H9 (cell line): Measurements from ENCODE around the gene STRIT1. TPM values are rescaled to one million over a fixed set of nuclear protein-coding genes. Genes with fewer than 3 reads are reported as not detected.

ENCODE experiments used
- DNase-seq: peaks from one replicate; pipeline ENCODE4 v3.0.0-alpha.2; 2017
- H2AFZ ChIP-seq: one replicate; pipeline ENCODE4 v1.6.1; 2013; ENCODE audit warnings: mild to moderate bottlenecking, low read length, control low read depth, moderate library complexity
- H2AK5ac ChIP-seq: 2 replicates; pipeline ENCODE4 v1.6.1; 2013; ENCODE audit warnings: low read length, control low read depth, mixed read lengths; ENCODE audit not compliant: insufficient read length
- H2BK120ac ChIP-seq: one replicate; pipeline ENCODE4 v1.6.1; 2013; ENCODE audit warnings: low read depth, mild to moderate bottlenecking, low read length, control low read depth, inconsistent platforms; ENCODE audit not compliant: poor library complexity, severe bottlenecking
- H2BK12ac ChIP-seq: 2 replicates; pipeline ENCODE4 v1.6.1; 2013; ENCODE audit warnings: low read length, control low read depth, mixed read lengths, low read depth; ENCODE audit not compliant: insufficient read length
- H2BK15ac ChIP-seq: 2 replicates; pipeline ENCODE4 v1.6.1; 2013; ENCODE audit warnings: low read depth, low read length, control low read depth
- H2BK20ac ChIP-seq: one replicate; pipeline ENCODE4 v1.6.1; 2013; ENCODE audit warnings: low read depth, mild to moderate bottlenecking, low read length, control low read depth, inconsistent platforms; ENCODE audit not compliant: poor library complexity, severe bottlenecking
- H2BK5ac ChIP-seq: 2 replicates; pipeline ENCODE4 v1.6.1; 2013; ENCODE audit warnings: low read length, control low read depth, mixed read lengths; ENCODE audit not compliant: insufficient read length
- H3K14ac ChIP-seq: 2 replicates; pipeline ENCODE4 v1.6.1; 2013; ENCODE audit warnings: low read length, control low read depth; ENCODE audit not compliant: insufficient read depth
- H3K18ac ChIP-seq: 2 replicates; pipeline ENCODE4 v1.6.1; 2013; ENCODE audit warnings: low read depth, mild to moderate bottlenecking, mixed read lengths, low read length, control low read depth; ENCODE audit not compliant: insufficient read length
- H3K23ac ChIP-seq: 2 replicates; pipeline ENCODE4 v1.6.1; 2013; ENCODE audit warnings: low read length, control low read depth, mixed read lengths, low read depth; ENCODE audit not compliant: insufficient read length
- H3K23me2 ChIP-seq: 2 replicates; pipeline ENCODE4 v1.6.1; 2013; ENCODE audit warnings: low read depth, mild to moderate bottlenecking, mixed read lengths, low read length, control low read depth; ENCODE audit not compliant: insufficient read length, poor library complexity, severe bottlenecking
- H3K27ac ChIP-seq: 2 replicates; pipeline ENCODE4 v1.5.1; 2013; ENCODE audit warnings: low read length, control low read depth, mixed read lengths, low read depth; ENCODE audit not compliant: insufficient read length
- H3K27me3 ChIP-seq: 2 replicates; pipeline ENCODE4 v1.6.1; 2013; ENCODE audit warnings: low read length, control low read depth, inconsistent platforms; ENCODE audit not compliant: insufficient read depth
- H3K4ac ChIP-seq: 2 replicates; pipeline ENCODE4 v1.6.1; 2013; ENCODE audit warnings: low read depth, mild to moderate bottlenecking, control low read depth, inconsistent platforms, low read length, moderate library complexity
- H3K4me1 ChIP-seq: 2 replicates; pipeline ENCODE4 v1.6.1; 2013; ENCODE audit warnings: low read length, control low read depth, inconsistent platforms; ENCODE audit not compliant: insufficient read depth
- H3K4me2 ChIP-seq: 2 replicates; pipeline ENCODE4 v1.6.1; 2013; ENCODE audit warnings: low read length, control low read depth, mixed read lengths; ENCODE audit not compliant: insufficient read length, insufficient read depth
- H3K56ac ChIP-seq: 2 replicates; pipeline ENCODE4 v1.6.1; 2013; ENCODE audit warnings: low read depth, mild to moderate bottlenecking, mixed read lengths, low read length, control low read depth; ENCODE audit not compliant: insufficient read length
- H3K79me1 ChIP-seq: 2 replicates; pipeline ENCODE4 v1.6.1; 2013; ENCODE audit warnings: low read depth, mild to moderate bottlenecking, moderate library complexity, low read length, control low read depth, inconsistent platforms; ENCODE audit not compliant: insufficient read depth, poor library complexity, severe bottlenecking
- H3K79me2 ChIP-seq: 2 replicates; pipeline ENCODE4 v1.6.1; 2013; ENCODE audit warnings: low read length, control low read depth, inconsistent platforms; ENCODE audit not compliant: insufficient read depth
- H3K9ac ChIP-seq: 2 replicates; pipeline ENCODE4 v1.6.1; 2013; ENCODE audit warnings: low read length, control low read depth, mixed read lengths; ENCODE audit not compliant: insufficient read length; ENCODE audit errors: extremely low read depth
- H3K9me3 ChIP-seq: one replicate; pipeline ENCODE4 v1.6.1; 2013; ENCODE audit warnings: low read depth, low read length, inconsistent platforms; ENCODE audit not compliant: control insufficient read depth
- H3T11ph ChIP-seq: one replicate; pipeline ENCODE4 v1.6.1; 2013; ENCODE audit warnings: mild to moderate bottlenecking, low read length, control low read depth, inconsistent platforms
- H4K20me1 ChIP-seq: one replicate; pipeline ENCODE4 v1.6.1; 2013; ENCODE audit not compliant: control insufficient read depth, insufficient read length, insufficient read depth
- H4K5ac ChIP-seq: 2 replicates; pipeline ENCODE4 v1.6.1; 2013; ENCODE audit warnings: low read depth, mild to moderate bottlenecking, mixed read lengths, low read length, control low read depth; ENCODE audit not compliant: insufficient read length
- H4K8ac ChIP-seq: replicated peaks from 2 replicates; pipeline ENCODE4 v1.6.1; 2013; ENCODE audit warnings: low read length, control low read depth, mixed read lengths, low read depth; ENCODE audit not compliant: insufficient read length
- H4K91ac ChIP-seq: 2 replicates; pipeline ENCODE4 v1.6.1; 2013; ENCODE audit warnings: low read depth, mild to moderate bottlenecking, moderate library complexity, mixed read lengths, low read length, control low read depth; ENCODE audit not compliant: insufficient read length
- H3K27ac Mint-ChIP-seq, 3 experiments: 2 replicates in 2 of 3; 3 replicates in 1 of 3; pipeline ENCODE4 v1.8.0; 2020 to 2021; ENCODE audit warnings: mixed read lengths in 3 of 3, mild to moderate bottlenecking in 1 of 3, moderate library complexity in 1 of 3
- H3K27me3 Mint-ChIP-seq: 2 replicates; pipeline ENCODE4 v1.8.0; 2021; ENCODE audit warnings: low read depth, mild to moderate bottlenecking, moderate library complexity, mixed read lengths
- H3K36me3 Mint-ChIP-seq, 3 experiments: 2 replicates in 2 of 3; 3 replicates in 1 of 3; pipeline ENCODE4 v1.8.0; 2020 to 2021; ENCODE audit warnings: low read depth in 3 of 3, mixed read lengths in 3 of 3; ENCODE audit not compliant: insufficient read depth in 1 of 3
- H3K4me1 Mint-ChIP-seq, 2 experiments: 2 replicates each; pipeline ENCODE4 v1.8.0; 2020; ENCODE audit warnings: mixed read lengths in 2 of 2
- H3K4me3 Mint-ChIP-seq, 2 experiments: 2 replicates in 1 of 2; 3 replicates in 1 of 2; pipeline ENCODE4 v1.8.0; 2020 to 2021; ENCODE audit warnings: mild to moderate bottlenecking in 2 of 2, mixed read lengths in 2 of 2, moderate library complexity in 1 of 2
- H3K9me3 Mint-ChIP-seq, 2 experiments: 2 replicates in 1 of 2; 3 replicates in 1 of 2; pipeline ENCODE4 v1.8.0; 2020; ENCODE audit warnings: mild to moderate bottlenecking in 2 of 2, mixed read lengths in 2 of 2, moderate library complexity in 1 of 2
- WGBS: extraction: QIAGEN DNeasy Blood & Tissue Kit; methylation state at CpG from one replicate; pipeline ENCODE4 v1.1.7; 2013; ENCODE audit warnings: missing lambda C conversion rate, low lambda C conversion rate, mixed read lengths; ENCODE audit not compliant: insufficient read length; ENCODE audit errors: extremely low coverage; 5-methylcytosine and 5-hydroxymethylcytosine counted together
- total RNA-seq: library from RNA; stranded (reverse); gene quantifications from 2 replicates; pipeline ENCODE4 v1.2.1, GENCODE V29; 2021
- TF ChIP-seq, protein P1 (sequence below): fragments of 200-600 bp; sonication (generic); conservative IDR thresholded peaks from 3 replicates; pipeline ENCODE4 v1.8.0; 2021; ENCODE audit warnings: antibody characterized with exemption, mild to moderate bottlenecking

STRIT1 gene
- total RNA-seq, 1 experiment from 2014 or later: not detected

DNA sequence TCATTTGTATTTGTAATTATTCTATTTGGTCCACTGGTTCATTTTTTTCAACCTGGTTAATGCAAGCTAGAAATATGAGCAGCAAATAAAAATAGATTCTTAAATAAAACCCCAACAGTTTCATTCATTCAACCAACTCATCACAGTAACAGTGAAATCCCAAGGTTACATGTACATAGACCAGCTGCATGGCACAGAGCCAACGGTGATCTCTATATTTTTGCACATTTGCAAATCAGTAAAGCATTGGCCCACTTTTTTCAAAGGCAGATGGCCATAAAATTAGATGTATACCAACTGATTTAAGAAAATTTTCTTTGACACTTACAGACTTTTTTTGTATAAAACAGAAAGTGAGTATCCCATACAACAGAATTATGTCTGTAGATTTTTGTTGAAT is 49.3 kb downstream of the STRIT1 start:
- H3K79me1 ChIP-seq: no peaks in the 10 kb centered on the region
- H3K4ac ChIP-seq: no peak overlapping the region
- no peak overlapping the region for H2BK20ac ChIP-seq
- no peak overlapping the region for H2BK15ac ChIP-seq
- no peak overlapping the region for H3T11ph ChIP-seq
- Mint-ChIP-seq H3K9me3 (no peaks in the 10 kb centered on the region), H3K4me1 (no peaks in the 10 kb centered on the region), H3K27ac (no peak overlapping the region), H3K36me3 (peaks cover 0 to 21% (median 0%) of the 10 kb centered on the region in 3 experiments; a peak in 3 of 7 replicates), H3K27me3 (no peaks in the 10 kb centered on the region), H3K4me3 (no peak overlapping the region)
- no peak overlapping the region for H2BK5ac ChIP-seq
- H3K79me2 ChIP-seq: no peaks in the 10 kb centered on the region
- H2BK12ac ChIP-seq: no peak overlapping the region
- H3K9ac ChIP-seq: no peak overlapping the region
- TF ChIP-seq, protein P1, sequence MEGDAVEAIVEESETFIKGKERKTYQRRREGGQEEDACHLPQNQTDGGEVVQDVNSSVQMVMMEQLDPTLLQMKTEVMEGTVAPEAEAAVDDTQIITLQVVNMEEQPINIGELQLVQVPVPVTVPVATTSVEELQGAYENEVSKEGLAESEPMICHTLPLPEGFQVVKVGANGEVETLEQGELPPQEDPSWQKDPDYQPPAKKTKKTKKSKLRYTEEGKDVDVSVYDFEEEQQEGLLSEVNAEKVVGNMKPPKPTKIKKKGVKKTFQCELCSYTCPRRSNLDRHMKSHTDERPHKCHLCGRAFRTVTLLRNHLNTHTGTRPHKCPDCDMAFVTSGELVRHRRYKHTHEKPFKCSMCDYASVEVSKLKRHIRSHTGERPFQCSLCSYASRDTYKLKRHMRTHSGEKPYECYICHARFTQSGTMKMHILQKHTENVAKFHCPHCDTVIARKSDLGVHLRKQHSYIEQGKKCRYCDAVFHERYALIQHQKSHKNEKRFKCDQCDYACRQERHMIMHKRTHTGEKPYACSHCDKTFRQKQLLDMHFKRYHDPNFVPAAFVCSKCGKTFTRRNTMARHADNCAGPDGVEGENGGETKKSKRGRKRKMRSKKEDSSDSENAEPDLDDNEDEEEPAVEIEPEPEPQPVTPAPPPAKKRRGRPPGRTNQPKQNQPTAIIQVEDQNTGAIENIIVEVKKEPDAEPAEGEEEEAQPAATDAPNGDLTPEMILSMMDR: no peak
- no peak overlapping the region for H4K8ac ChIP-seq
- H3K18ac ChIP-seq: no peak overlapping the region
- H4K20me1 ChIP-seq: no peaks in the 10 kb centered on the region
- no peak overlapping the region for H3K4me2 ChIP-seq
- no peak overlapping the region for H3K27ac ChIP-seq
- H3K56ac ChIP-seq: no peak overlapping the region
- H4K91ac ChIP-seq: no peak overlapping the region
- H3K23ac ChIP-seq: no peak overlapping the region
- H3K14ac ChIP-seq: no peak overlapping the region
- H3K27me3 ChIP-seq: no peaks in the 10 kb centered on the region
- no peak overlapping the region for H2BK120ac ChIP-seq
- H2AK5ac ChIP-seq: no peak overlapping the region
- H4K5ac ChIP-seq: no peak overlapping the region
- no peak for DNase-seq
- H2AFZ ChIP-seq: no peak overlapping the region
- no peaks in the 10 kb centered on the region for H3K23me2 ChIP-seq
- H3K4me1 ChIP-seq: no peaks in the 10 kb centered on the region
- no CpG with 5 or more reads among the region's 1 CpG for WGBS
- no peaks in the 10 kb centered on the region for H3K9me3 ChIP-seq
